HCT116 (cell line): Measurements from ENCODE around the gene TRPV2. TPM values are rescaled to one million over a fixed set of nuclear protein-coding genes. Genes with fewer than 3 reads are reported as not detected.

Experiments used
- ATAC-seq: fragments of 200-7000 bp; cut with Tn5 transposase; 2 replicates; pipeline ENCODE4 v1.9.1; 2020; ENCODE audit warnings: mild to moderate bottlenecking, moderate library complexity
- BruUV-seq: library from RNA; stranded (reverse); fragments of 400-500 nt; replicated peaks from 2 replicates; lab custom pipeline; 2021; lab: Mats Ljungman, UMichigan
- CTCF ChIA-PET: fragments of 300-600 bp; sonication (Branson Sonifier 250); formaldehyde crosslinking; loops from one replicate; lab custom pipeline; 2021; ENCODE audit warnings: antibody characterized with exemption; lab: Charles Lee
- POLR2A ChIA-PET: fragments of 300-600, 350-600 bp; sonication (Branson Sonifier 250); formaldehyde crosslinking; loops from one replicate; lab custom pipeline; 2021; ENCODE audit warnings: antibody characterized with exemption; lab: Charles Lee
- RAD21 ChIA-PET, 2 experiments: fragments of 300-600 bp; sonication (Branson Sonifier 250); formaldehyde crosslinking; loops; one replicate each; lab custom pipeline; 2023; ENCODE audit warnings: low total read pairs in 2 of 2; ENCODE audit not compliant: uncharacterized antibody in 2 of 2, unreplicated experiment in 2 of 2, low non-redundant PET in 1 of 2; lab: Charles Lee
- DNase-seq: peaks from one replicate; pipeline ENCODE4 v3.0.0-alpha.2; 2010; ENCODE audit warnings: low read depth, low spot score
- H2AFZ ChIP-seq: fragments of 200-600 bp; shearing (Covaris generic), sonication (generic); 2 replicates; pipeline ENCODE4 v1.6.1; 2017; ENCODE audit warnings: low read depth, mixed run types, mixed read lengths, antibody characterized with exemption, low read length; ENCODE audit not compliant: poor library complexity, severe bottlenecking
- H3K27ac ChIP-seq: 2 replicates; pipeline ENCODE4 v1.5.1; 2012; ENCODE audit warnings: low read depth, low read length
- H3K27me3 ChIP-seq: fragments of 200-600 bp; sonication (generic); 2 replicates; pipeline ENCODE4 v1.6.1; 2016; ENCODE audit warnings: mixed run types, low read length, mixed read lengths; ENCODE audit not compliant: insufficient read depth
- H3K36me3 ChIP-seq, 2 experiments: fragments of 200-500 bp in 1 of 2; fragments of 200-600 bp in 1 of 2; sonication (Bioruptor generic) in 1 of 2; sonication (generic) in 1 of 2; 2 replicates each; pipeline versions ENCODE4 v1.5.1 to v1.6.1; 2014 to 2016; ENCODE audit warnings: low read length in 2 of 2, inconsistent platforms in 1 of 2, mixed read lengths in 1 of 2, mixed run types in 1 of 2; ENCODE audit not compliant: insufficient read depth in 2 of 2, control insufficient read depth in 1 of 2
- H3K4me1 ChIP-seq, 2 experiments: fragments of 200-600 bp in 1 of 2; sonication (generic) in 1 of 2; 2 replicates each; pipeline versions ENCODE4 v1.5.1 to v1.6.1; 2012 to 2017; ENCODE audit warnings: low read length in 2 of 2, inconsistent platforms in 1 of 2, mild to moderate bottlenecking in 1 of 2, mixed read lengths in 1 of 2, mixed run types in 1 of 2, moderate library complexity in 1 of 2; ENCODE audit not compliant: insufficient read depth in 2 of 2, control insufficient read depth in 1 of 2
- H3K4me2 ChIP-seq: fragments of 200-600 bp; sonication (generic); 2 replicates; pipeline ENCODE4 v1.6.1; 2017; ENCODE audit warnings: mixed run types, low read length, mixed read lengths
- H3K4me3 ChIP-seq, 2 experiments: fragments of 200-600 bp in 1 of 2; sonication (generic) in 1 of 2; replicated peaks in 1 of 2; 2 replicates each; pipeline ENCODE4 v1.5.1; 2011 to 2016; ENCODE audit warnings: low read length in 2 of 2, control low read depth in 1 of 2, low read depth in 1 of 2, mild to moderate bottlenecking in 1 of 2, mixed read lengths in 1 of 2, mixed run types in 1 of 2
- H3K79me2 ChIP-seq: fragments of 200-600 bp; sonication (generic); 2 replicates; pipeline ENCODE4 v1.6.1; 2017; ENCODE audit warnings: mild to moderate bottlenecking, mixed run types, low read length, moderate library complexity, mixed read lengths; ENCODE audit not compliant: insufficient read depth
- H3K9ac ChIP-seq: fragments of 200-600 bp; sonication (generic); 2 replicates; pipeline ENCODE4 v1.6.1; 2016; ENCODE audit warnings: low read length, mixed read lengths
- H3K9me2 ChIP-seq: fragments of 200-600 bp; sonication (generic), shearing (Covaris generic); 2 replicates; pipeline ENCODE4 v1.6.1; 2017; ENCODE audit warnings: mixed run types, mild to moderate bottlenecking, moderate library complexity; ENCODE audit not compliant: insufficient read depth
- H3K9me3 ChIP-seq, 2 experiments: fragments of 200-500 bp in 1 of 2; fragments of 200-600 bp in 1 of 2; sonication (Bioruptor generic) in 1 of 2; sonication (generic) in 1 of 2; 2 replicates each; pipeline ENCODE4 v1.6.1; 2014 to 2017; ENCODE audit warnings: low read length in 2 of 2, mixed read lengths in 2 of 2, inconsistent platforms in 1 of 2, low read depth in 1 of 2, mild to moderate bottlenecking in 1 of 2, mixed run types in 1 of 2, moderate library complexity in 1 of 2; ENCODE audit not compliant: control insufficient read depth in 1 of 2, insufficient read depth in 1 of 2
- H4K20me1 ChIP-seq: fragments of 200-600 bp; sonication (generic), shearing (Covaris generic); 2 replicates; pipeline ENCODE4 v1.6.1; 2017; ENCODE audit warnings: mixed run types, mild to moderate bottlenecking, moderate library complexity; ENCODE audit not compliant: insufficient read depth
- CBX3 ChIP-seq: IDR thresholded peaks from 2 replicates; pipeline ENCODE4 v1.6.1; 2012; ENCODE audit warnings: low read depth
- CEBPB ChIP-seq: IDR thresholded peaks from 2 replicates; pipeline ENCODE4 v1.6.1; 2012; ENCODE audit warnings: low read depth
- ELF1 ChIP-seq: IDR thresholded peaks from 2 replicates; pipeline ENCODE4 v1.6.1; 2012; ENCODE audit warnings: low read depth, borderline replicate concordance
- FOSL1 ChIP-seq: IDR thresholded peaks from 2 replicates; pipeline ENCODE4 v1.6.1; 2012; ENCODE audit warnings: low read depth
- POLR2A ChIP-seq: IDR thresholded peaks from 2 replicates; pipeline ENCODE4 v1.7.0; 2011; ENCODE audit warnings: borderline replicate concordance; ENCODE audit not compliant: insufficient read depth, insufficient read length; ENCODE audit errors: extremely low read depth
- RAD21 ChIP-seq: IDR thresholded peaks from 2 replicates; pipeline ENCODE4 v1.6.1; 2012; ENCODE audit warnings: low read depth, mild to moderate bottlenecking
- SIN3A ChIP-seq: IDR thresholded peaks from 2 replicates; pipeline ENCODE4 v1.6.1; 2012; ENCODE audit warnings: low read depth
- SRF ChIP-seq: IDR thresholded peaks from 2 replicates; pipeline ENCODE4 v1.6.1; 2012; ENCODE audit warnings: low read depth
- TCF7L2 ChIP-seq: IDR thresholded peaks from 2 replicates; pipeline ENCODE4 v1.7.0; 2011; ENCODE audit warnings: borderline replicate concordance, inconsistent platforms; ENCODE audit not compliant: insufficient read depth, insufficient read length; ENCODE audit errors: extremely low read depth
- YY1 ChIP-seq: IDR thresholded peaks from 2 replicates; pipeline ENCODE4 v1.6.1; 2011; ENCODE audit warnings: low read length, low read depth, moderate library complexity, mild to moderate bottlenecking; ENCODE audit not compliant: insufficient replicate concordance; ENCODE audit errors: extremely low read depth
- intact Hi-C: fragments of 100-400 bp; cut with micrococcal nuclease; formaldehyde crosslinking; loops from 2 replicates; pipeline ENCODE4 v1.10.0; 2022
- total RNA-seq: library from RNA; stranded (reverse); gene quantifications from one replicate; pipeline ENCODE4 v1.2.1, GENCODE V29; 2021; ENCODE audit not compliant: unreplicated experiment
- TF ChIP-seq, protein P1 (sequence below): IDR thresholded peaks from 2 replicates; pipeline ENCODE4 v1.6.1; 2012; ENCODE audit warnings: low read depth

TRPV2 gene
- total RNA-seq, 1 experiment from 2014 or later: 2.7 TPM

DNA sequence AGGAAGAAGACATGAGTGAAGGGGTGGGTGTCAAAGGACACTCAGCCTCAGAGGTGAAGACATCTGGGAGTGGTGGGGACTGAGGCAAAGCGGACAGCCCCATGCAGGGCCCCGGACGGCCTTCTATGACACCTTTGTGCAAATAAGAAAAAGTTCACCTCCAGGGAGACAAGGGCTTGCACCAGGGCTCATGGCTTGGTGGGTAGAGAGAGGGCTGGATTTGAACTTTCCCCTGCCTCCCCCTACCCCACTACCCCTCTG lies 46.2 kb downstream of the TRPV2 start:
- Histone ChIP-seq H3K27ac (no peak overlapping the region), H4K20me1 (no peaks in the 10 kb centered on the region), H3K36me3 (no peaks in the 10 kb centered on the region), H3K9me3 (no peaks in the 10 kb centered on the region), H3K4me3 (no peak overlapping the region), H2AFZ (no peak overlapping the region), H3K4me2 (no peak overlapping the region), H3K27me3 (no peaks in the 10 kb centered on the region), H3K79me2 (no peaks in the 10 kb centered on the region), H3K9me2 (no peaks in the 10 kb centered on the region), H3K4me1 (peaks cover 8 to 27% of the 10 kb centered on the region in 2 experiments; a peak in 3 of 4 replicates), H3K9ac (no peak overlapping the region)
- ATAC-seq (no peak), DNase-seq (no peak)
- ChIA-PET RAD21 (interaction anchor here in 1 of 2 experiments (0.6 kb wide), 1 partner anchor 255 kb away, joined by 3 read pairs; no protein-coding TSS in a partner anchor), CTCF (no interaction called here), POLR2A (interaction anchor here (6.9 kb wide), 1 partner anchor 22 kb away, joined by 29 read pairs; no protein-coding TSS in a partner anchor)
- no TSS peak for BruUV-seq
- intact Hi-C loops: no loop called here
- no peak for TF ChIP-seq YY1
- no peak for TF ChIP-seq RAD21
- TF ChIP-seq SIN3A: no peak
- no peak for TF ChIP-seq CEBPB
- no peak for TF ChIP-seq TCF7L2
- TF ChIP-seq ELF1: no peak
- TF ChIP-seq FOSL1: no peak
- TF ChIP-seq POLR2A: no peak
- TF ChIP-seq SRF: no peak
- TF ChIP-seq CBX3: no peak
- TF ChIP-seq, protein P1, sequence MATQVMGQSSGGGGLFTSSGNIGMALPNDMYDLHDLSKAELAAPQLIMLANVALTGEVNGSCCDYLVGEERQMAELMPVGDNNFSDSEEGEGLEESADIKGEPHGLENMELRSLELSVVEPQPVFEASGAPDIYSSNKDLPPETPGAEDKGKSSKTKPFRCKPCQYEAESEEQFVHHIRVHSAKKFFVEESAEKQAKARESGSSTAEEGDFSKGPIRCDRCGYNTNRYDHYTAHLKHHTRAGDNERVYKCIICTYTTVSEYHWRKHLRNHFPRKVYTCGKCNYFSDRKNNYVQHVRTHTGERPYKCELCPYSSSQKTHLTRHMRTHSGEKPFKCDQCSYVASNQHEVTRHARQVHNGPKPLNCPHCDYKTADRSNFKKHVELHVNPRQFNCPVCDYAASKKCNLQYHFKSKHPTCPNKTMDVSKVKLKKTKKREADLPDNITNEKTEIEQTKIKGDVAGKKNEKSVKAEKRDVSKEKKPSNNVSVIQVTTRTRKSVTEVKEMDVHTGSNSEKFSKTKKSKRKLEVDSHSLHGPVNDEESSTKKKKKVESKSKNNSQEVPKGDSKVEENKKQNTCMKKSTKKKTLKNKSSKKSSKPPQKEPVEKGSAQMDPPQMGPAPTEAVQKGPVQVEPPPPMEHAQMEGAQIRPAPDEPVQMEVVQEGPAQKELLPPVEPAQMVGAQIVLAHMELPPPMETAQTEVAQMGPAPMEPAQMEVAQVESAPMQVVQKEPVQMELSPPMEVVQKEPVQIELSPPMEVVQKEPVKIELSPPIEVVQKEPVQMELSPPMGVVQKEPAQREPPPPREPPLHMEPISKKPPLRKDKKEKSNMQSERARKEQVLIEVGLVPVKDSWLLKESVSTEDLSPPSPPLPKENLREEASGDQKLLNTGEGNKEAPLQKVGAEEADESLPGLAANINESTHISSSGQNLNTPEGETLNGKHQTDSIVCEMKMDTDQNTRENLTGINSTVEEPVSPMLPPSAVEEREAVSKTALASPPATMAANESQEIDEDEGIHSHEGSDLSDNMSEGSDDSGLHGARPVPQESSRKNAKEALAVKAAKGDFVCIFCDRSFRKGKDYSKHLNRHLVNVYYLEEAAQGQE: no peak
